ENCODE results near the gene TSPAN9.

Gene TSPAN9

GRCh38 chr12:3313675-3314663 is 236.8 kb downstream of the TSPAN9 start:
- no peak for DNase-seq (ENCODE audit: low read depth, low spot score)

GRCh38 chr12:3315201-3315661 is 238.1 kb downstream of the TSPAN9 start:
- no peak for DNase-seq (ENCODE audit: low read depth, low spot score)

GRCh38 chr12:3316776-3317480 is 239.7 kb downstream of the TSPAN9 start:
- no peak for DNase-seq (ENCODE audit: low read depth, low spot score)

GRCh38 chr12:3317481-3317815 is 240.3 kb downstream of the TSPAN9 start:
- no peak for DNase-seq (ENCODE audit: low read depth, low spot score)

GRCh38 chr12:3317841-3318501 is 240.8 kb downstream of the TSPAN9 start:
- no peak for DNase-seq (ENCODE audit: low read depth, low spot score)

GRCh38 chr12:3319723-3320492 is 242.7 kb downstream of the TSPAN9 start:
- DNase-seq (ENCODE audit: low read depth, low spot score): no peak

GRCh38 chr12:3320881-3321509 is 243.8 kb downstream of the TSPAN9 start:
- no peak for DNase-seq (ENCODE audit: low read depth, low spot score)

GRCh38 chr12:3321881-3322280 is 244.7 kb downstream of the TSPAN9 start:
- no peak for DNase-seq (ENCODE audit: low read depth, low spot score)

- no peak for DNase-seq (ENCODE audit: low read depth, low spot score)
These were observed 246.0 kb downstream of the TSPAN9 start for GRCh38 chr12:3323002-3323685.

GRCh38 chr12:3325736-3326135 is 248.6 kb downstream of the TSPAN9 start:
- no peak for DNase-seq (ENCODE audit: low read depth, low spot score)

GRCh38 chr12:3326156-3326849 is 249.1 kb downstream of the TSPAN9 start:
- DNase-seq (ENCODE audit: low read depth, low spot score): no peak

- no peak for DNase-seq (ENCODE audit: low read depth, low spot score)
These were observed 249.9 kb downstream of the TSPAN9 start for GRCh38 chr12:3326850-3327780.

GRCh38 chr12:3328081-3328480 is 250.9 kb downstream of the TSPAN9 start:
- no peak for DNase-seq (ENCODE audit: low read depth, low spot score)

- no peak for DNase-seq (ENCODE audit: low read depth, low spot score)
These were observed 251.4 kb downstream of the TSPAN9 start for GRCh38 chr12:3328571-3328970.

- DNase-seq (ENCODE audit: low read depth, low spot score): no peak
These were observed 252.2 kb downstream of the TSPAN9 start for GRCh38 chr12:3329361-3329760.

GRCh38 chr12:3330976-3331510 is 253.9 kb downstream of the TSPAN9 start:
- DNase-seq (ENCODE audit: low read depth, low spot score): no peak

GRCh38 chr12:3332188-3332587 is 255.0 kb downstream of the TSPAN9 start:
- DNase-seq (ENCODE audit: low read depth, low spot score): no peak

- no peak for DNase-seq (ENCODE audit: low read depth, low spot score)
These were observed 256.4 kb downstream of the TSPAN9 start for GRCh38 chr12:3333583-3333982.

Measured in activated CD4-positive, CD25-positive, alpha-beta regulatory T cell treated with anti-CD3 and anti-CD28 coated beads, Interleukin-2, amount 50 U/mL, for 16 hours (primary cell).